Activated naive CD4-positive, alpha-beta T cell treated with anti-CD3 and anti-CD28 coated beads, Interleukin-2, amount 50 U/mL, for 24 hours (primary cell): ENCODE results near the gene ABCA7.
A peak's percentile ranks its signal among the peaks of the same experiment; 100 is the strongest.

Experiments
- H3K27ac Mint-ChIP-seq: one replicate; pipeline ENCODE4 v1.8.0; 2021; ENCODE audit warnings: mild to moderate bottlenecking, mixed read lengths
- H3K27me3 Mint-ChIP-seq: one replicate; pipeline ENCODE4 v1.8.0; 2021; ENCODE audit warnings: mixed read lengths
- H3K36me3 Mint-ChIP-seq: one replicate; pipeline ENCODE4 v1.8.0; 2021; ENCODE audit warnings: mixed read lengths
- H3K4me1 Mint-ChIP-seq: one replicate; pipeline ENCODE4 v1.8.0; 2021; ENCODE audit warnings: mixed read lengths
- H3K4me3 Mint-ChIP-seq: one replicate; pipeline ENCODE4 v1.8.0; 2021; ENCODE audit warnings: mild to moderate bottlenecking, mixed read lengths
- H3K9me3 Mint-ChIP-seq: one replicate; pipeline ENCODE4 v1.8.0; 2021; ENCODE audit warnings: mixed read lengths

ABCA7 gene

GRCh38 chr19:1053176-1054101 lies 13.5 kb downstream of the ABCA7 start:
- H3K36me3 Mint-ChIP-seq: peaks cover 9% of the 10 kb centered on the region
- no peaks in the 10 kb centered on the region for H3K27me3 Mint-ChIP-seq
- H3K9me3 Mint-ChIP-seq: no peaks in the 10 kb centered on the region
- peak overlapping the region; percentile 17 for H3K27ac Mint-ChIP-seq
- peaks cover 30% of the 10 kb centered on the region for H3K4me1 Mint-ChIP-seq
- no peak overlapping the region for H3K4me3 Mint-ChIP-seq

- H3K27me3 Mint-ChIP-seq: no peaks in the 10 kb centered on the region
- peaks cover 9% of the 10 kb centered on the region for H3K36me3 Mint-ChIP-seq
- no peak overlapping the region for H3K27ac Mint-ChIP-seq
- H3K4me1 Mint-ChIP-seq: peaks cover 31% of the 10 kb centered on the region
- no peaks in the 10 kb centered on the region for H3K9me3 Mint-ChIP-seq
- no peak overlapping the region for H3K4me3 Mint-ChIP-seq
Observed at GRCh38 chr19:1054102-1055027, 14.5 kb downstream of the ABCA7 start.

GRCh38 chr19:1055028-1055425 lies 15.1 kb downstream of the ABCA7 start:
- Mint-ChIP-seq H3K27ac (no peak overlapping the region), H3K9me3 (no peaks in the 10 kb centered on the region), H3K27me3 (no peaks in the 10 kb centered on the region), H3K4me1 (peaks cover 31% of the 10 kb centered on the region), H3K36me3 (peaks cover 9% of the 10 kb centered on the region), H3K4me3 (no peak overlapping the region)

- Mint-ChIP-seq H3K36me3 (peaks cover 9% of the 10 kb centered on the region), H3K4me1 (peaks cover 31% of the 10 kb centered on the region), H3K4me3 (no peak overlapping the region)
Observed at GRCh38 chr19:1055886-1056620, 16.1 kb downstream of the ABCA7 start.

GRCh38 chr19:1057176-1057855 lies 17.4 kb downstream of the ABCA7 start:
- peaks cover 27% of the 10 kb centered on the region for H3K4me1 Mint-ChIP-seq
- H3K36me3 Mint-ChIP-seq: peaks cover 9% of the 10 kb centered on the region
- H3K9me3 Mint-ChIP-seq: no peaks in the 10 kb centered on the region
- peak overlapping the region; percentile 41 for H3K4me3 Mint-ChIP-seq
- H3K27me3 Mint-ChIP-seq: no peaks in the 10 kb centered on the region
- H3K27ac Mint-ChIP-seq: peak overlapping the region; percentile 84

More at GRCh38 chr19:1055886-1056620, 16.1 kb downstream of the ABCA7 start:
- H3K27ac Mint-ChIP-seq: peak overlapping the region; percentile 26
- H3K27me3 Mint-ChIP-seq: no peaks in the 10 kb centered on the region
- no peaks in the 10 kb centered on the region for H3K9me3 Mint-ChIP-seq

GRCh38 chr19:1058112-1058511 lies 18.2 kb downstream of the ABCA7 start:
- Mint-ChIP-seq H3K9me3 (no peaks in the 10 kb centered on the region), H3K27ac (peak overlapping the region; percentile 74), H3K4me3 (no peak overlapping the region), H3K4me1 (peaks cover 22% of the 10 kb centered on the region), H3K27me3 (no peaks in the 10 kb centered on the region), H3K36me3 (peaks cover 9% of the 10 kb centered on the region)

- Mint-ChIP-seq H3K9me3 (no peaks in the 10 kb centered on the region), H3K4me3 (no peak overlapping the region), H3K4me1 (peaks cover 39% of the 10 kb centered on the region), H3K27me3 (no peaks in the 10 kb centered on the region), H3K27ac (no peak overlapping the region), H3K36me3 (peaks cover 9% of the 10 kb centered on the region)
Observed at GRCh38 chr19:1060689-1061088, 20.8 kb downstream of the ABCA7 start.

GRCh38 chr19:1061987-1062386 lies 22.1 kb downstream of the ABCA7 start:
- Mint-ChIP-seq H3K27me3 (no peaks in the 10 kb centered on the region), H3K4me3 (no peak overlapping the region), H3K4me1 (peaks cover 38% of the 10 kb centered on the region), H3K36me3 (peaks cover 3% of the 10 kb centered on the region), H3K27ac (no peak overlapping the region), H3K9me3 (no peaks in the 10 kb centered on the region)

- H3K9me3 Mint-ChIP-seq: no peaks in the 10 kb centered on the region
- no peaks in the 10 kb centered on the region for H3K27me3 Mint-ChIP-seq
- H3K36me3 Mint-ChIP-seq: peaks cover under 1% of the 10 kb centered on the region
- no peak overlapping the region for H3K27ac Mint-ChIP-seq
- no peak overlapping the region for H3K4me3 Mint-ChIP-seq
- H3K4me1 Mint-ChIP-seq: peaks cover 33% of the 10 kb centered on the region
Observed at GRCh38 chr19:1062387-1063029, 22.6 kb downstream of the ABCA7 start.

- H3K27me3 Mint-ChIP-seq: no peaks in the 10 kb centered on the region
- H3K9me3 Mint-ChIP-seq: no peaks in the 10 kb centered on the region
- no peaks in the 10 kb centered on the region for H3K36me3 Mint-ChIP-seq
- peaks cover 25% of the 10 kb centered on the region for H3K4me1 Mint-ChIP-seq
- H3K4me3 Mint-ChIP-seq: no peak overlapping the region
- no peak overlapping the region for H3K27ac Mint-ChIP-seq
Observed at GRCh38 chr19:1063030-1063908, 23.4 kb downstream of the ABCA7 start.

GRCh38 chr19:1063909-1064660 lies 24.2 kb downstream of the ABCA7 start:
- Mint-ChIP-seq H3K27me3 (no peaks in the 10 kb centered on the region), H3K27ac (no peak overlapping the region), H3K4me1 (peaks cover 29% of the 10 kb centered on the region), H3K36me3 (peaks cover 3% of the 10 kb centered on the region), H3K9me3 (no peaks in the 10 kb centered on the region), H3K4me3 (no peak overlapping the region)

- Mint-ChIP-seq H3K4me1 (peaks cover 36% of the 10 kb centered on the region), H3K4me3 (peak overlapping the region; percentile 36), H3K27me3 (no peaks in the 10 kb centered on the region), H3K27ac (no peak overlapping the region), H3K9me3 (no peaks in the 10 kb centered on the region), H3K36me3 (peaks cover 3% of the 10 kb centered on the region)
Observed at GRCh38 chr19:1064661-1065605, 25.0 kb downstream of the ABCA7 start.
